Measurements from ENCODE around the gene FUBP3. TPM values are rescaled to one million over a fixed set of nuclear protein-coding genes. Genes with fewer than 3 reads are reported as not detected.
A peak's percentile ranks its signal among the peaks of the same experiment; 100 is the strongest.

Gene FUBP3
- polyA plus RNA-seq, 4 donors, result 19.7 to 62.6 (median 23.8) TPM

- H3K36me3 ChIP-seq (ENCODE audit: control insufficient read depth in 3 of 3, insufficient read depth in 2 of 3, low read depth in 1 of 3, low read length in 3 of 3), result no peaks in the 10 kb centered on the region
- 17 to 21% (median 19%) methylated on average over 25 of the region's 25 CpGs for WGBS, 3 donors
- H3K4me3 ChIP-seq (ENCODE audit: low read depth in 1 of 3, low read length in 3 of 3), result no peak overlapping the region
- DNase-seq (no peak), FAIRE-seq (no peak)
- peaks cover 10 to 67% (median 30%) of the 10 kb centered on the region in 3 donors for H3K27me3 ChIP-seq (ENCODE audit: control insufficient read depth in 3 of 3, insufficient read depth in 3 of 3, low read length in 3 of 3)
- H3K27ac ChIP-seq (ENCODE audit: low read depth in 1 of 3, low read length in 2 of 3), result no peak overlapping the region
- H3K4me1 ChIP-seq (ENCODE audit: control insufficient read depth in 3 of 3, insufficient read depth in 2 of 3, low read depth in 1 of 3, low read length in 2 of 3), result no peaks in the 10 kb centered on the region
- no peaks in the 10 kb centered on the region for H3K9me3 ChIP-seq (ENCODE audit: control insufficient read depth in 2 of 2, insufficient read depth in 1 of 2, low read depth in 1 of 2, low read length in 1 of 2)
Observed at GRCh38 chr9:130537346-130538050, 41.9 kb upstream of the FUBP3 start.

- DNase-seq (peak in 1 of 2 donors; percentile 15), FAIRE-seq (no peak)
- peaks cover 10 to 71% (median 30%) of the 10 kb centered on the region in 3 donors for H3K27me3 ChIP-seq (ENCODE audit: control insufficient read depth in 3 of 3, insufficient read depth in 3 of 3, low read length in 3 of 3)
- H3K27ac ChIP-seq (ENCODE audit: low read depth in 1 of 3, low read length in 2 of 3), result no peak overlapping the region
- H3K9me3 ChIP-seq (ENCODE audit: control insufficient read depth in 2 of 2, insufficient read depth in 1 of 2, low read depth in 1 of 2, low read length in 1 of 2), result no peaks in the 10 kb centered on the region
- no peaks in the 10 kb centered on the region for H3K4me1 ChIP-seq (ENCODE audit: control insufficient read depth in 3 of 3, insufficient read depth in 2 of 3, low read depth in 1 of 3, low read length in 2 of 3)
- H3K36me3 ChIP-seq (ENCODE audit: control insufficient read depth in 3 of 3, insufficient read depth in 2 of 3, low read depth in 1 of 3, low read length in 3 of 3), result no peaks in the 10 kb centered on the region
- 45 to 65% (median 53%) methylated on average over 11 of the region's 11 CpGs for WGBS, 3 donors
- H3K4me3 ChIP-seq (ENCODE audit: low read depth in 1 of 3, low read length in 3 of 3), result no peak overlapping the region
Observed at GRCh38 chr9:130539420-130540223, 39.8 kb upstream of the FUBP3 start.

- FAIRE-seq, result no peak
Observed at GRCh38 chr9:130541533-130541932, 37.8 kb upstream of the FUBP3 start.

GRCh38 chr9:130542038-130542437, 37.3 kb upstream of the FUBP3 start:
- DNase-seq (no peak), FAIRE-seq (no peak)
- WGBS, 3 donors, result 15 to 71% (median 46%) methylated on average over 5 of the region's 5 CpGs
- H3K4me1 ChIP-seq (ENCODE audit: control insufficient read depth in 3 of 3, insufficient read depth in 2 of 3, low read depth in 1 of 3, low read length in 2 of 3), result no peaks in the 10 kb centered on the region
- H3K27ac ChIP-seq (ENCODE audit: low read depth in 1 of 3, low read length in 2 of 3), result no peak overlapping the region
- H3K9me3 ChIP-seq (ENCODE audit: control insufficient read depth in 2 of 2, insufficient read depth in 1 of 2, low read depth in 1 of 2, low read length in 1 of 2), result no peaks in the 10 kb centered on the region
- no peaks in the 10 kb centered on the region for H3K36me3 ChIP-seq (ENCODE audit: control insufficient read depth in 3 of 3, insufficient read depth in 2 of 3, low read depth in 1 of 3, low read length in 3 of 3)
- peaks cover 0 to 48% (median 19%) of the 10 kb centered on the region in 3 donors for H3K27me3 ChIP-seq (ENCODE audit: control insufficient read depth in 3 of 3, insufficient read depth in 3 of 3, low read length in 3 of 3)
- H3K4me3 ChIP-seq (ENCODE audit: low read depth in 1 of 3, low read length in 3 of 3), result no peak overlapping the region

More at GRCh38 chr9:130541533-130541932, 37.8 kb upstream of the FUBP3 start:
- Histone ChIP-seq H3K4me1 (ENCODE audit: control insufficient read depth in 3 of 3, insufficient read depth in 2 of 3, low read depth in 1 of 3, low read length in 2 of 3) (no peaks in the 10 kb centered on the region), H3K36me3 (ENCODE audit: control insufficient read depth in 3 of 3, insufficient read depth in 2 of 3, low read depth in 1 of 3, low read length in 3 of 3) (no peaks in the 10 kb centered on the region), H3K27ac (ENCODE audit: low read depth in 1 of 3, low read length in 2 of 3) (no peak overlapping the region), H3K27me3 (ENCODE audit: control insufficient read depth in 3 of 3, insufficient read depth in 3 of 3, low read length in 3 of 3) (peaks cover 4 to 53% (median 24%) of the 10 kb centered on the region in 3 donors), H3K9me3 (ENCODE audit: control insufficient read depth in 2 of 2, insufficient read depth in 1 of 2, low read depth in 1 of 2, low read length in 1 of 2) (no peaks in the 10 kb centered on the region), H3K4me3 (ENCODE audit: low read depth in 1 of 3, low read length in 3 of 3) (no peak overlapping the region)
- no peak for DNase-seq
- WGBS, 3 donors, result 18 to 68% (median 28%) methylated on average over 2 of the region's 2 CpGs

- Histone ChIP-seq H3K4me3 (ENCODE audit: low read depth in 1 of 3, low read length in 3 of 3) (no peak overlapping the region), H3K36me3 (ENCODE audit: control insufficient read depth in 3 of 3, insufficient read depth in 2 of 3, low read depth in 1 of 3, low read length in 3 of 3) (no peaks in the 10 kb centered on the region), H3K27ac (ENCODE audit: low read depth in 1 of 3, low read length in 2 of 3) (no peak overlapping the region), H3K9me3 (ENCODE audit: control insufficient read depth in 2 of 2, insufficient read depth in 1 of 2, low read depth in 1 of 2, low read length in 1 of 2) (no peaks in the 10 kb centered on the region), H3K27me3 (ENCODE audit: control insufficient read depth in 3 of 3, insufficient read depth in 3 of 3, low read length in 3 of 3) (peaks cover 0 to 42% (median 14%) of the 10 kb centered on the region in 3 donors), H3K4me1 (ENCODE audit: control insufficient read depth in 3 of 3, insufficient read depth in 2 of 3, low read depth in 1 of 3, low read length in 2 of 3) (no peaks in the 10 kb centered on the region)
- DNase-seq (no peak), FAIRE-seq (no peak)
- WGBS, 3 donors, result 27 to 52% (median 44%) methylated on average over 5 to 7 of the region's 7 CpGs
Observed at GRCh38 chr9:130542457-130543228, 36.7 kb upstream of the FUBP3 start.

- WGBS, 3 donors, result 66 to 75% (median 72%) methylated on average over 8 of the region's 8 CpGs
- no peak for FAIRE-seq
- no peak overlapping the region for H3K27ac ChIP-seq (ENCODE audit: low read depth in 1 of 3, low read length in 2 of 3)
- no peaks in the 10 kb centered on the region for H3K9me3 ChIP-seq (ENCODE audit: control insufficient read depth in 2 of 2, insufficient read depth in 1 of 2, low read depth in 1 of 2, low read length in 1 of 2)
- no peaks in the 10 kb centered on the region for H3K36me3 ChIP-seq (ENCODE audit: control insufficient read depth in 3 of 3, insufficient read depth in 2 of 3, low read depth in 1 of 3, low read length in 3 of 3)
- DNase-seq, result no peak
- H3K27me3 ChIP-seq (ENCODE audit: control insufficient read depth in 3 of 3, insufficient read depth in 3 of 3, low read length in 3 of 3), result peaks cover 0 to 35% (median 10%) of the 10 kb centered on the region in 3 donors
- H3K4me3 ChIP-seq (ENCODE audit: low read depth in 1 of 3, low read length in 3 of 3), result no peak overlapping the region
- H3K4me1 ChIP-seq (ENCODE audit: control insufficient read depth in 3 of 3, insufficient read depth in 2 of 3, low read depth in 1 of 3, low read length in 2 of 3), result no peaks in the 10 kb centered on the region
Observed at GRCh38 chr9:130543368-130543767, 36.0 kb upstream of the FUBP3 start.

GRCh38 chr9:130543859-130544258, 35.5 kb upstream of the FUBP3 start:
- WGBS, 3 donors, result 66 to 81% (median 72%) methylated on average over 6 of the region's 6 CpGs
- FAIRE-seq (no peak), DNase-seq (no peak)
- no peaks in the 10 kb centered on the region for H3K4me1 ChIP-seq (ENCODE audit: control insufficient read depth in 3 of 3, insufficient read depth in 2 of 3, low read depth in 1 of 3, low read length in 2 of 3)
- H3K9me3 ChIP-seq (ENCODE audit: control insufficient read depth in 2 of 2, insufficient read depth in 1 of 2, low read depth in 1 of 2, low read length in 1 of 2), result peaks cover 0 to 1% of the 10 kb centered on the region in 2 donors
- H3K27ac ChIP-seq (ENCODE audit: low read depth in 1 of 3, low read length in 2 of 3), result no peak overlapping the region
- no peak overlapping the region for H3K4me3 ChIP-seq (ENCODE audit: low read depth in 1 of 3, low read length in 3 of 3)
- H3K36me3 ChIP-seq (ENCODE audit: control insufficient read depth in 3 of 3, insufficient read depth in 2 of 3, low read depth in 1 of 3, low read length in 3 of 3), result no peaks in the 10 kb centered on the region
- H3K27me3 ChIP-seq (ENCODE audit: control insufficient read depth in 3 of 3, insufficient read depth in 3 of 3, low read length in 3 of 3), result peaks cover 0 to 31% (median 5%) of the 10 kb centered on the region in 3 donors

GRCh38 chr9:130544364-130544763, 35.0 kb upstream of the FUBP3 start:
- FAIRE-seq, result no peak
- Histone ChIP-seq H3K9me3 (ENCODE audit: control insufficient read depth in 2 of 2, insufficient read depth in 1 of 2, low read depth in 1 of 2, low read length in 1 of 2) (peaks cover 0 to 5% of the 10 kb centered on the region in 2 donors), H3K27ac (ENCODE audit: low read depth in 1 of 3, low read length in 2 of 3) (no peak overlapping the region), H3K27me3 (ENCODE audit: control insufficient read depth in 3 of 3, insufficient read depth in 3 of 3, low read length in 3 of 3) (peaks cover 0 to 27% (median 5%) of the 10 kb centered on the region in 3 donors), H3K4me1 (ENCODE audit: control insufficient read depth in 3 of 3, insufficient read depth in 2 of 3, low read depth in 1 of 3, low read length in 2 of 3) (no peaks in the 10 kb centered on the region), H3K36me3 (ENCODE audit: control insufficient read depth in 3 of 3, insufficient read depth in 2 of 3, low read depth in 1 of 3, low read length in 3 of 3) (no peaks in the 10 kb centered on the region), H3K4me3 (ENCODE audit: low read depth in 1 of 3, low read length in 3 of 3) (no peak overlapping the region)
- 61 to 78% (median 68%) methylated on average over 9 of the region's 9 CpGs for WGBS, 3 donors
- no peak for DNase-seq

Measured in small intestine (tissue), 7 donors.